Measurements from ENCODE around the gene SOCS3. TPM values are rescaled to one million over a fixed set of nuclear protein-coding genes. Genes with fewer than 3 reads are reported as not detected.
A peak's percentile ranks its signal among the peaks of the same experiment; 100 is the strongest.

The SOCS3 gene
- total RNA-seq, 1 experiment from 2014 or later: 28.9 TPM

GRCh38 chr17:78366109-78366848, 6.4 kb upstream of the SOCS3 start:
- Histone ChIP-seq H3K4me1 (peaks cover 44% of the 10 kb centered on the region), H3K27ac (peak overlapping the region; percentile 92), H3K36me3 (no peaks in the 10 kb centered on the region), H3K4me3 (peak overlapping the region; percentile 24), H3K27me3 (no peaks in the 10 kb centered on the region), H3K9me3 (replicated peaks) (no peaks in the 10 kb centered on the region)
- peak; percentile 95 for DNase-seq

- peak; percentile 91 to 92 for DNase-seq
- H3K27ac ChIP-seq: peak overlapping the region; percentile 92
Measured at GRCh38 chr17:78365561-78366108, 5.8 kb upstream of the SOCS3 start.

GRCh38 chr17:78364436-78365281, 4.8 kb upstream of the SOCS3 start:
- Histone ChIP-seq H3K36me3 (no peaks in the 10 kb centered on the region), H3K4me1 (peaks cover 47% of the 10 kb centered on the region), H3K4me3 (no peak overlapping the region), H3K27me3 (no peaks in the 10 kb centered on the region), H3K27ac (peak overlapping the region; percentile 92), H3K9me3 (replicated peaks) (no peaks in the 10 kb centered on the region)
- DNase-seq: peak; percentile 66 to 75

More at GRCh38 chr17:78365561-78366108, 5.8 kb upstream of the SOCS3 start:
- peaks cover 49% of the 10 kb centered on the region for H3K4me1 ChIP-seq
- H3K9me3 ChIP-seq (replicated peaks): no peaks in the 10 kb centered on the region
- H3K4me3 ChIP-seq: peak overlapping the region; percentile 24
- H3K36me3 ChIP-seq: no peaks in the 10 kb centered on the region
- no peaks in the 10 kb centered on the region for H3K27me3 ChIP-seq

- Histone ChIP-seq H3K4me1 (peaks cover 54% of the 10 kb centered on the region), H3K9me3 (replicated peaks) (no peaks in the 10 kb centered on the region), H3K36me3 (peaks cover 11% of the 10 kb centered on the region), H3K27me3 (no peaks in the 10 kb centered on the region), H3K27ac (no peak overlapping the region), H3K4me3 (no peak overlapping the region)
- DNase-seq: no peak
Measured at GRCh38 chr17:78362671-78363070, 2.8 kb upstream of the SOCS3 start.

GRCh38 chr17:78362232-78362631, 2.4 kb upstream of the SOCS3 start:
- Histone ChIP-seq H3K27me3 (no peaks in the 10 kb centered on the region), H3K27ac (no peak overlapping the region), H3K36me3 (peaks cover 16% of the 10 kb centered on the region), H3K9me3 (replicated peaks) (no peaks in the 10 kb centered on the region), H3K4me3 (no peak overlapping the region), H3K4me1 (peaks cover 55% of the 10 kb centered on the region)
- DNase-seq: no peak

GRCh38 chr17:78361225-78361701, 1.4 kb upstream of the SOCS3 start:
- H3K27ac ChIP-seq: no peak overlapping the region
- peak overlapping the region; percentile 90; the same call in 1 of the 2 replicates for H3K4me3 ChIP-seq
- H3K36me3 ChIP-seq: peaks cover 21% of the 10 kb centered on the region
- no peaks in the 10 kb centered on the region for H3K27me3 ChIP-seq
- DNase-seq: no peak
- peaks cover 50% of the 10 kb centered on the region for H3K4me1 ChIP-seq
- H3K9me3 ChIP-seq (replicated peaks): no peaks in the 10 kb centered on the region

GRCh38 chr17:78360371-78361224, 721 bp upstream of the SOCS3 start:
- Histone ChIP-seq H3K36me3 (peaks cover 28% of the 10 kb centered on the region), H3K4me1 (peaks cover 50% of the 10 kb centered on the region), H3K9me3 (replicated peaks) (no peaks in the 10 kb centered on the region), H3K27me3 (no peaks in the 10 kb centered on the region), H3K4me3 (peak overlapping the region; percentile 90), H3K27ac (peak overlapping the region; percentile 59)
- peak; percentile 97 to 98 for DNase-seq

GRCh38 chr17:78359321-78359996, 418 bp downstream of the SOCS3 start:
- Histone ChIP-seq H3K27me3 (no peaks in the 10 kb centered on the region), H3K9me3 (replicated peaks) (no peaks in the 10 kb centered on the region), H3K36me3 (peaks cover 34% of the 10 kb centered on the region), H3K4me3 (peak overlapping the region; percentile 90), H3K4me1 (peaks cover 46% of the 10 kb centered on the region), H3K27ac (peak overlapping the region; percentile 60)
- peak; percentile 66 to 70 for DNase-seq

- H3K9me3 ChIP-seq (replicated peaks): no peaks in the 10 kb centered on the region
- H3K27ac ChIP-seq: peak overlapping the region; percentile 60; the same call in 1 of the 2 replicates
- H3K4me3 ChIP-seq: peak overlapping the region; percentile 90
- peaks cover 43% of the 10 kb centered on the region for H3K4me1 ChIP-seq
- no peak for DNase-seq
- peaks cover 34% of the 10 kb centered on the region for H3K36me3 ChIP-seq
- no peaks in the 10 kb centered on the region for H3K27me3 ChIP-seq
Measured at GRCh38 chr17:78358538-78359320, 1.1 kb downstream of the SOCS3 start.

GRCh38 chr17:78357672-78358537, 2.0 kb downstream of the SOCS3 start:
- Histone ChIP-seq H3K4me1 (peaks cover 47% of the 10 kb centered on the region), H3K27me3 (no peaks in the 10 kb centered on the region), H3K27ac (no peak overlapping the region), H3K36me3 (peaks cover 34% of the 10 kb centered on the region), H3K9me3 (replicated peaks) (no peaks in the 10 kb centered on the region), H3K4me3 (peak overlapping the region; percentile 90)
- DNase-seq: peak; percentile 45 to 49

- H3K4me1 ChIP-seq: peaks cover 52% of the 10 kb centered on the region
- H3K36me3 ChIP-seq: peaks cover 34% of the 10 kb centered on the region
- DNase-seq: peak; percentile 66 to 76
Measured at GRCh38 chr17:78357177-78357586, 2.7 kb downstream of the SOCS3 start.

GRCh38 chr17:78356101-78356713, 3.7 kb downstream of the SOCS3 start:
- H3K27ac ChIP-seq: no peak overlapping the region
- no peak for DNase-seq

More at GRCh38 chr17:78357177-78357586, 2.7 kb downstream of the SOCS3 start:
- H3K27me3 ChIP-seq: no peaks in the 10 kb centered on the region
- H3K4me3 ChIP-seq: peak overlapping the region; percentile 90
- H3K9me3 ChIP-seq (replicated peaks): no peaks in the 10 kb centered on the region
- no peak overlapping the region for H3K27ac ChIP-seq

More at GRCh38 chr17:78356101-78356713, 3.7 kb downstream of the SOCS3 start:
- no peaks in the 10 kb centered on the region for H3K9me3 ChIP-seq (replicated peaks)
- no peaks in the 10 kb centered on the region for H3K27me3 ChIP-seq
- H3K4me3 ChIP-seq: no peak overlapping the region
- peaks cover 60% of the 10 kb centered on the region for H3K4me1 ChIP-seq
- H3K36me3 ChIP-seq: peaks cover 34% of the 10 kb centered on the region
